T1000 (cell line): ENCODE results near the gene CHI3L1.

Experiments used
- DNase-seq: peaks from one replicate; lab custom pipeline; 2025; ENCODE audit warnings: mixed read lengths; lab: John Stamatoyannopoulos, UW

Gene CHI3L1

GRCh38 chr1:203133970-203134725 lies 52.4 kb downstream of the CHI3L1 start:
- DNase-seq = no peak

GRCh38 chr1:203131548-203132200 lies 54.8 kb downstream of the CHI3L1 start:
- DNase-seq = no peak

GRCh38 chr1:203130358-203130985 lies 56.0 kb downstream of the CHI3L1 start:
- no peak for DNase-seq

GRCh38 chr1:203129501-203130231 lies 56.8 kb downstream of the CHI3L1 start:
- DNase-seq = no peak
